ENCODE measurements around the gene CERS6.

DNA sequence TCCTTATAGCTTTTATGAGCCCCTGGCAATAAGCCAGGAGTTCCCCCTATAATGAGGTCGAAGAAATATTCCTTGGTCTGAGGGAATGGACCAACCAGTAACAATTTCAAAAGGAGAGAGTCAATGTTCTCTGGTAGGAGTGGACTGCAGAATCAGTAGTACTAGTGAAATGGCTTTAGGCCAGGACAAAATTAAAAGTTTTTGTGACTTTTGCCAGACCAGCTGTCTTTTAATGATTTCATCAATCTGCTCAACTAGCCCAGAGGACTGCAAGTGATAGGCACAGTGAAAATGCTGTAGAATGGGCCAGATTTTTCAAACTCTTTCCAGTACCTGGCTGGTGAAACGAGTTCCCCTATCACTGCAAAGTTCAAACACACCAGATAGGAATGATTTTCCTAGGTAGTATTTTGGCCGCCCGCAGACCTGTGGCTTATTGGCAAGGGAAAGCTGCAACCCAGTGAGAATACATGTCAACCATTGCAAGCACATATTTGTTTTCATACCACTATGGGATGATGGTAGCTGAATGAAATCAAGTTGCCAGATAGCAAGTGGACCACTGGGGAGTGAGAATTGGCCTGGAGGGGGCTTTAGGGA, 45.5 kb downstream of the CERS6 start:
- TF ChIP-seq, protein P1, sequence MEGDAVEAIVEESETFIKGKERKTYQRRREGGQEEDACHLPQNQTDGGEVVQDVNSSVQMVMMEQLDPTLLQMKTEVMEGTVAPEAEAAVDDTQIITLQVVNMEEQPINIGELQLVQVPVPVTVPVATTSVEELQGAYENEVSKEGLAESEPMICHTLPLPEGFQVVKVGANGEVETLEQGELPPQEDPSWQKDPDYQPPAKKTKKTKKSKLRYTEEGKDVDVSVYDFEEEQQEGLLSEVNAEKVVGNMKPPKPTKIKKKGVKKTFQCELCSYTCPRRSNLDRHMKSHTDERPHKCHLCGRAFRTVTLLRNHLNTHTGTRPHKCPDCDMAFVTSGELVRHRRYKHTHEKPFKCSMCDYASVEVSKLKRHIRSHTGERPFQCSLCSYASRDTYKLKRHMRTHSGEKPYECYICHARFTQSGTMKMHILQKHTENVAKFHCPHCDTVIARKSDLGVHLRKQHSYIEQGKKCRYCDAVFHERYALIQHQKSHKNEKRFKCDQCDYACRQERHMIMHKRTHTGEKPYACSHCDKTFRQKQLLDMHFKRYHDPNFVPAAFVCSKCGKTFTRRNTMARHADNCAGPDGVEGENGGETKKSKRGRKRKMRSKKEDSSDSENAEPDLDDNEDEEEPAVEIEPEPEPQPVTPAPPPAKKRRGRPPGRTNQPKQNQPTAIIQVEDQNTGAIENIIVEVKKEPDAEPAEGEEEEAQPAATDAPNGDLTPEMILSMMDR (IDR thresholded peaks at IDR 0.05), result no peak
- no peak for TF ChIP-seq POLR2A (IDR thresholded peaks at IDR 0.05)

Measured in testis (tissue), 2 donors.